GM18907 (cell line): Measurements from ENCODE around the gene HSBP1.

Source experiments
- ATAC-seq: cut with Tn5 transposase; IDR thresholded peaks from one replicate; pipeline ENCODE4 v1.9.1; 2021; ENCODE audit warnings: mild to moderate bottlenecking, moderate library complexity; ENCODE audit not compliant: unreplicated experiment

HSBP1 gene

GRCh38 chr16:83835586-83836566 is 28.1 kb downstream of the HSBP1 start:
- no peak for ATAC-seq

- ATAC-seq: no peak
Observed at GRCh38 chr16:83837566-83837965, 29.8 kb downstream of the HSBP1 start.

- no peak for ATAC-seq
Observed at GRCh38 chr16:83838151-83838550, 30.4 kb downstream of the HSBP1 start.

GRCh38 chr16:83839561-83839960 is 31.8 kb downstream of the HSBP1 start:
- ATAC-seq: no peak

GRCh38 chr16:83840060-83840617 is 32.4 kb downstream of the HSBP1 start:
- no peak for ATAC-seq

- ATAC-seq: no peak
Observed at GRCh38 chr16:83842291-83842690, 34.5 kb downstream of the HSBP1 start.

- no peak for ATAC-seq
Observed at GRCh38 chr16:83842756-83843507, 35.2 kb downstream of the HSBP1 start.

- no peak for ATAC-seq
Observed at GRCh38 chr16:83843657-83844056, 35.9 kb downstream of the HSBP1 start.

GRCh38 chr16:83845263-83845662 is 37.5 kb downstream of the HSBP1 start:
- ATAC-seq: no peak

GRCh38 chr16:83847371-83848225 is 39.8 kb downstream of the HSBP1 start:
- no peak for ATAC-seq

- no peak for ATAC-seq
Observed at GRCh38 chr16:83849421-83849820, 41.6 kb downstream of the HSBP1 start.

GRCh38 chr16:83850947-83851346 is 43.2 kb downstream of the HSBP1 start:
- no peak for ATAC-seq

GRCh38 chr16:83851473-83851872 is 43.7 kb downstream of the HSBP1 start:
- ATAC-seq: no peak

GRCh38 chr16:83852774-83853173 is 45.0 kb downstream of the HSBP1 start:
- no peak for ATAC-seq

- no peak for ATAC-seq
Observed at GRCh38 chr16:83853834-83854233, 46.1 kb downstream of the HSBP1 start.

- ATAC-seq: no peak
Observed at GRCh38 chr16:83854420-83854819, 46.6 kb downstream of the HSBP1 start.

- no peak for ATAC-seq
Observed at GRCh38 chr16:83856792-83857191, 49.0 kb downstream of the HSBP1 start.

- ATAC-seq: no peak
Observed at GRCh38 chr16:83859265-83859664, 51.5 kb downstream of the HSBP1 start.

- no peak for ATAC-seq
Observed at GRCh38 chr16:83862661-83863060, 54.9 kb downstream of the HSBP1 start.

- no peak for ATAC-seq
Observed at GRCh38 chr16:83863682-83864081, 55.9 kb downstream of the HSBP1 start.
